ENCODE results near the gene CYSTM1. TPM values are rescaled to one million over a fixed set of nuclear protein-coding genes. Genes with fewer than 3 reads are reported as not detected.
A peak's percentile ranks its signal among the peaks of the same experiment; 100 is the strongest.
"Not testable (repeated sequence)": the region's sequence is repeated elsewhere in the genome, so short reads cannot be mapped to it uniquely, and the experiment has no call there.

Gene CYSTM1
- total RNA-seq, 2 experiments from 2014 or later, result 7.2 to 7.4 TPM

- no peak overlapping the region for H3K27ac Mint-ChIP-seq
These were observed 21.1 kb upstream of the CYSTM1 start for GRCh38 chr5:140153905-140154304.

GRCh38 chr5:140154710-140155381 is 20.1 kb upstream of the CYSTM1 start:
- H3K27me3 Mint-ChIP-seq; H3K27ac ChIP-seq (ENCODE audit: low read depth in 1 of 2, low read length in 2 of 2); ATAC-seq (ENCODE audit: poor library complexity); H3K4me1 ChIP-seq (ENCODE audit: insufficient read depth, low read length); H3K9me3 Mint-ChIP-seq; H3K4me3 ChIP-seq (ENCODE audit: low read length); POLR2A ChIA-PET; H3K4me3 Mint-ChIP-seq; H3K36me3 ChIP-seq (ENCODE audit: insufficient read depth, low read length); H3K9me3 ChIP-seq (ENCODE audit: control insufficient read depth in 1 of 2, insufficient read depth in 1 of 2, low read length in 2 of 2); H3K36me3 Mint-ChIP-seq (ENCODE audit: low read depth); DNase-seq; H3K27ac Mint-ChIP-seq; H3K27me3 ChIP-seq (ENCODE audit: control insufficient read depth in 1 of 2, insufficient read depth in 2 of 2, low read length in 2 of 2): not testable (repeated sequence)
- intact Hi-C loops (cut with DNase I, micrococcal nuclease), result loop anchor here in 1 of 2 experiments (5.0 kb wide), 2 partner anchors 43 to 188 kb away; partner anchors contain the start of gene PURA
- CTCF ChIA-PET, result interaction anchor here (0.8 to 2.2 kb wide), 4 partner anchors 9 to 85 kb away, joined by 3 to 7 read pairs (median 4); no protein-coding TSS in a partner anchor
- peaks cover 15% of the 10 kb centered on the region for H3K4me1 Mint-ChIP-seq (ENCODE audit: low read depth)

More at GRCh38 chr5:140153905-140154304, 21.1 kb upstream of the CYSTM1 start:
- H3K27me3 Mint-ChIP-seq, result no peaks in the 10 kb centered on the region
- H3K4me3 Mint-ChIP-seq, result no peak overlapping the region
- Histone ChIP-seq H3K27me3 (ENCODE audit: control insufficient read depth in 1 of 2, insufficient read depth in 2 of 2, low read length in 2 of 2) (no peaks in the 10 kb centered on the region), H3K36me3 (ENCODE audit: insufficient read depth, low read length) (no peaks in the 10 kb centered on the region), H3K9me3 (ENCODE audit: control insufficient read depth in 1 of 2, insufficient read depth in 1 of 2, low read length in 2 of 2) (no peaks in the 10 kb centered on the region), H3K4me1 (ENCODE audit: insufficient read depth, low read length) (peaks cover 10% of the 10 kb centered on the region), H3K27ac (ENCODE audit: low read depth in 1 of 2, low read length in 2 of 2) (no peak overlapping the region), H3K4me3 (ENCODE audit: low read length) (no peak overlapping the region)
- ATAC-seq (ENCODE audit: poor library complexity) (no peak), DNase-seq (no peak)
- H3K9me3 Mint-ChIP-seq, result no peaks in the 10 kb centered on the region
- no peaks in the 10 kb centered on the region for H3K36me3 Mint-ChIP-seq (ENCODE audit: low read depth)
- ChIA-PET POLR2A (no interaction called here), CTCF (interaction anchor here (0.8 to 1.0 kb wide), 3 partner anchors 8 to 81 kb away, joined by 4 read pairs; no protein-coding TSS in a partner anchor)
- no peak for TF ChIP-seq CTCF (IDR thresholded peaks at IDR 0.05)
- peaks cover 15% of the 10 kb centered on the region for H3K4me1 Mint-ChIP-seq (ENCODE audit: low read depth)
- intact Hi-C loops (cut with DNase I, micrococcal nuclease), result no loop called here

GRCh38 chr5:140157032-140157781 is 17.8 kb upstream of the CYSTM1 start:
- no peak overlapping the region for H3K4me3 ChIP-seq (ENCODE audit: low read length)
- no peaks in the 10 kb centered on the region for H3K36me3 ChIP-seq (ENCODE audit: insufficient read depth, low read length)
- H3K4me3 Mint-ChIP-seq, result peak overlapping the region; percentile 50
- DNase-seq (peak; percentile 79 to 93 (median 84)), ATAC-seq (ENCODE audit: poor library complexity) (peak; percentile 100)
- intact Hi-C loops (cut with DNase I, micrococcal nuclease), result loop anchor here (1.0 to 5.0 kb wide), 6 partner anchors 12 to 370 kb away; partner anchors contain the start of gene PURA (in 1 of the 2)
- CTCF ChIA-PET, result interaction anchor here (0.6 to 1.8 kb wide), 6 partner anchors 13 to 127 kb away, joined by 3 to 10 read pairs (median 4); no protein-coding TSS in a partner anchor
- H3K27ac ChIP-seq (ENCODE audit: low read depth in 1 of 2, low read length in 2 of 2), result no peak overlapping the region
- POLR2A ChIA-PET, result interaction anchor here (1.1 kb wide), 1 partner anchor 50 kb away, joined by 3 read pairs; no protein-coding TSS in a partner anchor
- TF ChIP-seq CTCF (IDR thresholded peaks at IDR 0.05), result peak; percentile 86
- no peaks in the 10 kb centered on the region for H3K9me3 Mint-ChIP-seq
- no peaks in the 10 kb centered on the region for H3K36me3 Mint-ChIP-seq (ENCODE audit: low read depth)
- H3K27ac Mint-ChIP-seq, result peak overlapping the region; percentile 21
- no peaks in the 10 kb centered on the region for H3K27me3 ChIP-seq (ENCODE audit: control insufficient read depth in 1 of 2, insufficient read depth in 2 of 2, low read length in 2 of 2)
- H3K9me3 ChIP-seq (ENCODE audit: control insufficient read depth in 1 of 2, insufficient read depth in 1 of 2, low read length in 2 of 2), result no peaks in the 10 kb centered on the region
- H3K4me1 Mint-ChIP-seq (ENCODE audit: low read depth), result peaks cover 15% of the 10 kb centered on the region
- no peaks in the 10 kb centered on the region for H3K27me3 Mint-ChIP-seq
- H3K4me1 ChIP-seq (ENCODE audit: insufficient read depth, low read length), result peaks cover 10% of the 10 kb centered on the region
